ENCODE data around the gene PSMB10.

- TF ChIP-seq CTCF (IDR thresholded peaks at IDR 0.05) (no peak), POLR2AphosphoS5 (IDR thresholded peaks at IDR 0.05) (no peak)
Measured at GRCh38 chr16:67946966-67947558, 10.4 kb upstream of the PSMB10 start.
